GM18511 (cell line): ENCODE data around the gene NDUFA7.
"Not testable (repeated sequence)": the region's sequence is repeated elsewhere in the genome, so short reads cannot be mapped to it uniquely, and the experiment has no call there.

ENCODE experiments used
- ATAC-seq: cut with Tn5 transposase; IDR thresholded peaks from one replicate; pipeline ENCODE4 v1.9.1; 2021; ENCODE audit warnings: mild to moderate bottlenecking, moderate library complexity; ENCODE audit not compliant: unreplicated experiment

The NDUFA7 gene

GRCh38 chr19:8320564-8321066, 560 bp downstream of the NDUFA7 start:
- peak; percentile 25 for ATAC-seq

- no peak for ATAC-seq
Observed at GRCh38 chr19:8319807-8320520, 1.2 kb downstream of the NDUFA7 start.

GRCh38 chr19:8318835-8319234, 2.3 kb downstream of the NDUFA7 start:
- not testable (repeated sequence) for ATAC-seq

- no peak for ATAC-seq
Observed at GRCh38 chr19:8316351-8317125, 4.6 kb downstream of the NDUFA7 start.

- ATAC-seq, result not testable (repeated sequence)
Observed at GRCh38 chr19:8314981-8315640, 6.1 kb downstream of the NDUFA7 start.

GRCh38 chr19:8311461-8312260, 9.5 kb downstream of the NDUFA7 start:
- no peak for ATAC-seq

GRCh38 chr19:8310342-8311055, 10.7 kb downstream of the NDUFA7 start:
- no peak for ATAC-seq

GRCh38 chr19:8308891-8309291, 12.3 kb downstream of the NDUFA7 start:
- ATAC-seq, result no peak

GRCh38 chr19:8307965-8308866, 13.0 kb downstream of the NDUFA7 start, which contains the start of gene CD320:
TSS of gene CD320 (minus strand) at chr19:8308358. CDS start at chr19:8308290, 68 bp downstream.
- ATAC-seq, result peak; percentile 85

GRCh38 chr19:8307400-8307964, 13.7 kb downstream of the NDUFA7 start:
- peak; percentile 7 for ATAC-seq

GRCh38 chr19:8306235-8307054, 14.7 kb downstream of the NDUFA7 start:
- ATAC-seq, result no peak

- no peak for ATAC-seq
Observed at GRCh38 chr19:8305798-8306197, 15.4 kb downstream of the NDUFA7 start.

- ATAC-seq, result no peak
Observed at GRCh38 chr19:8304841-8305621, 16.1 kb downstream of the NDUFA7 start.

GRCh38 chr19:8302734-8303133, 18.4 kb downstream of the NDUFA7 start:
- ATAC-seq, result no peak

GRCh38 chr19:8302357-8302691, 18.9 kb downstream of the NDUFA7 start:
- ATAC-seq, result no peak

- not testable (repeated sequence) for ATAC-seq
Observed at GRCh38 chr19:8291337-8291736, 29.8 kb downstream of the NDUFA7 start.

- ATAC-seq, result not testable (repeated sequence)
Observed at GRCh38 chr19:8276508-8276907, 44.7 kb downstream of the NDUFA7 start.
